HG02981 (cell line): ENCODE measurements around the gene GABRG3.

Source experiments
- ATAC-seq: cut with Tn5 transposase; IDR thresholded peaks from one replicate; pipeline ENCODE4 v1.9.1; 2021; ENCODE audit warnings: mild to moderate bottlenecking, moderate library complexity; ENCODE audit not compliant: unreplicated experiment

GABRG3 gene

GRCh38 chr15:27061739-27062138 lies 90.8 kb downstream of the GABRG3 start:
- no peak for ATAC-seq

- ATAC-seq, result no peak
These were observed 92.0 kb downstream of the GABRG3 start for GRCh38 chr15:27062951-27063350.

GRCh38 chr15:27064080-27064479 lies 93.1 kb downstream of the GABRG3 start:
- no peak for ATAC-seq

GRCh38 chr15:27065151-27065550 lies 94.2 kb downstream of the GABRG3 start:
- ATAC-seq, result no peak

GRCh38 chr15:27065785-27066184 lies 94.8 kb downstream of the GABRG3 start:
- no peak for ATAC-seq

GRCh38 chr15:27066446-27066845 lies 95.5 kb downstream of the GABRG3 start:
- no peak for ATAC-seq

GRCh38 chr15:27067175-27067574 lies 96.2 kb downstream of the GABRG3 start:
- no peak for ATAC-seq

- ATAC-seq, result no peak
These were observed 99.9 kb downstream of the GABRG3 start for GRCh38 chr15:27070841-27071240.

GRCh38 chr15:27074179-27074578 lies 103.2 kb downstream of the GABRG3 start:
- no peak for ATAC-seq

GRCh38 chr15:27077790-27078189 lies 106.8 kb downstream of the GABRG3 start:
- ATAC-seq, result no peak

GRCh38 chr15:27081676-27082418 lies 110.9 kb downstream of the GABRG3 start:
- ATAC-seq, result no peak

- no peak for ATAC-seq
These were observed 111.5 kb downstream of the GABRG3 start for GRCh38 chr15:27082526-27082925.

- no peak for ATAC-seq
These were observed 113.9 kb downstream of the GABRG3 start for GRCh38 chr15:27084844-27085243.

GRCh38 chr15:27086149-27086548 lies 115.2 kb downstream of the GABRG3 start:
- no peak for ATAC-seq

- no peak for ATAC-seq
These were observed 115.8 kb downstream of the GABRG3 start for GRCh38 chr15:27086805-27087204.

GRCh38 chr15:27087651-27088583 lies 116.9 kb downstream of the GABRG3 start:
- no peak for ATAC-seq

GRCh38 chr15:27088584-27089232 lies 117.7 kb downstream of the GABRG3 start:
- ATAC-seq, result no peak

GRCh38 chr15:27089233-27089586 lies 118.2 kb downstream of the GABRG3 start:
- no peak for ATAC-seq

GRCh38 chr15:27089676-27090075 lies 118.7 kb downstream of the GABRG3 start:
- ATAC-seq, result no peak

- ATAC-seq, result no peak
These were observed 120.4 kb downstream of the GABRG3 start for GRCh38 chr15:27091270-27091940.

- ATAC-seq, result no peak
These were observed 121.4 kb downstream of the GABRG3 start for GRCh38 chr15:27092390-27092789.
